Activated CD4-positive, alpha-beta T cell treated with anti-CD3 and anti-CD28 coated beads, Interleukin-2, Interleukin-6, amounts not matched to agents 100 ng/mL and 50 ng/mL, durations not matched to agents 16 hours and 8 hours (primary cell): Measurements from ENCODE around the gene DIP2B.

Experiments
- DNase-seq: peaks from one replicate; pipeline ENCODE4 v3.0.0-alpha.2; 2020

Gene DIP2B

GRCh38 chr12:50615145-50615906 is 110.5 kb downstream of the DIP2B start:
- no peak for DNase-seq

- DNase-seq: no peak
These were observed 111.1 kb downstream of the DIP2B start for GRCh38 chr12:50615907-50616296.

GRCh38 chr12:50617657-50618056 is 112.9 kb downstream of the DIP2B start:
- DNase-seq: no peak

- DNase-seq: no peak
These were observed 114.3 kb downstream of the DIP2B start for GRCh38 chr12:50618864-50619609.

GRCh38 chr12:50619610-50619958 is 114.8 kb downstream of the DIP2B start:
- no peak for DNase-seq

- peak; percentile 62 for DNase-seq
These were observed 115.6 kb downstream of the DIP2B start for GRCh38 chr12:50620109-50620977.

GRCh38 chr12:50620978-50621360 is 116.2 kb downstream of the DIP2B start:
- DNase-seq: no peak

- no peak for DNase-seq
These were observed 116.9 kb downstream of the DIP2B start for GRCh38 chr12:50621399-50622300.

- peak; percentile 53 for DNase-seq
These were observed 120.5 kb downstream of the DIP2B start for GRCh38 chr12:50625029-50625925.

- DNase-seq: no peak
These were observed 121.2 kb downstream of the DIP2B start for GRCh38 chr12:50626026-50626425.

- no peak for DNase-seq
These were observed 122.7 kb downstream of the DIP2B start for GRCh38 chr12:50627491-50627890.

- DNase-seq: no peak
These were observed 123.6 kb downstream of the DIP2B start for GRCh38 chr12:50628394-50628793.

- DNase-seq: no peak
These were observed 129.2 kb downstream of the DIP2B start for GRCh38 chr12:50633955-50634354.

- DNase-seq: no peak
These were observed 129.6 kb downstream of the DIP2B start for GRCh38 chr12:50634379-50634778.

GRCh38 chr12:50635364-50635763 is 130.6 kb downstream of the DIP2B start:
- DNase-seq: no peak

GRCh38 chr12:50635857-50636256 is 131.1 kb downstream of the DIP2B start:
- DNase-seq: no peak

- DNase-seq: no peak
These were observed 131.7 kb downstream of the DIP2B start for GRCh38 chr12:50636505-50636904.

- peak; percentile 51 for DNase-seq
These were observed 133.2 kb downstream of the DIP2B start for GRCh38 chr12:50637870-50638481.

GRCh38 chr12:50638482-50638880 is 133.7 kb downstream of the DIP2B start:
- DNase-seq: no peak

GRCh38 chr12:50639721-50640120 is 134.9 kb downstream of the DIP2B start:
- peak; percentile 29 for DNase-seq
